GM19397 (cell line): ENCODE measurements around the gene NPIPA1.
A peak's percentile ranks its signal among the peaks of the same experiment; 100 is the strongest.
"Not testable (repeated sequence)": the region's sequence is repeated elsewhere in the genome, so short reads cannot be mapped to it uniquely, and the experiment has no call there.

Source experiments
- ATAC-seq: cut with Tn5 transposase; IDR thresholded peaks from one replicate; pipeline ENCODE4 v1.9.1; 2021; ENCODE audit warnings: mild to moderate bottlenecking, moderate library complexity; ENCODE audit not compliant: unreplicated experiment

The NPIPA1 gene

DNA sequence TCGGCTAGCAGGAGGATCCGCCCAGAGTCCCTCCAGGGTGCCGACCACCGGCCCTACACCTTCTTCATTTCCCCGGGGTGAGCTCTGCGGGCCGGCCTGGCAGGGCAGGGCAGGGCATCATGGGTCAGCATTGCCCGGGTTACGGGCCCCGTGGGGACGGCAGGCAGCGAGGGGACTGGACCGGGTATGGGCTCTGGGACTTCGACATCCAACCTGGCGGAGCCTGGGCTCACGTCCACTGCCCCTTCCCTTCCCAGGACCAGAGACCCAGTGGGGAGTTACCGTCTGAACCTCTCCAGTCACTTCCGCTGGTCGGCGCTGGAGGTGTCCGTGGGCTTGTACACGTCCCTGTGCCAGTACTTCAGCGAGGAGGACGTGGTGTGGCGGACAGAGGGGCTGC, 7.0 kb upstream of the NPIPA1 start:
- ATAC-seq: not testable (repeated sequence)

DNA sequence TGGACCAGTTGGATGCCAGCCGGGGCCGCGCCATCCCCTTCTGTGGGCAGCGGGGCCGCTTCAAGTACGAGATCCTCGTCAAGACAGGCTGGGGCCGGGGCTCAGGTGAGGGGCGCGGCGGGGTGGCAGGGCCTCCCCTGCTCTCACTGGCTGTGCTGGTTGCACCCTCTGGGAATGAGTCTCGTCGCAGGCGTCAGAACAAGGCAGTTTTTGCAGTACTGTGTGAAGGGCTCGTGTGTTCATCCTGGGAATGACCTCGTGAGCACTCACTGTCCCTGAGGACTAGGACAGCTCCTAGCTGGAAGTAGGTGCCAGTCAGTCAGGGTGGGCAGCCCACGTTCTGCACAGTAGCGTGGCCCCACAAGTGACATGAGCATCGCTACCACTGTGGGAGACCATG, 6.3 kb upstream of the NPIPA1 start:
- not testable (repeated sequence) for ATAC-seq

- ATAC-seq: not testable (repeated sequence)
Measured at GRCh38 chr16:14932581-14933375, 4.5 kb upstream of the NPIPA1 start.

- ATAC-seq: not testable (repeated sequence)
Measured at GRCh38 chr16:14937994-14938393, 751 bp downstream of the NPIPA1 start.

GRCh38 chr16:14942686-14943085, 5.4 kb downstream of the NPIPA1 start:
- ATAC-seq: not testable (repeated sequence)

DNA sequence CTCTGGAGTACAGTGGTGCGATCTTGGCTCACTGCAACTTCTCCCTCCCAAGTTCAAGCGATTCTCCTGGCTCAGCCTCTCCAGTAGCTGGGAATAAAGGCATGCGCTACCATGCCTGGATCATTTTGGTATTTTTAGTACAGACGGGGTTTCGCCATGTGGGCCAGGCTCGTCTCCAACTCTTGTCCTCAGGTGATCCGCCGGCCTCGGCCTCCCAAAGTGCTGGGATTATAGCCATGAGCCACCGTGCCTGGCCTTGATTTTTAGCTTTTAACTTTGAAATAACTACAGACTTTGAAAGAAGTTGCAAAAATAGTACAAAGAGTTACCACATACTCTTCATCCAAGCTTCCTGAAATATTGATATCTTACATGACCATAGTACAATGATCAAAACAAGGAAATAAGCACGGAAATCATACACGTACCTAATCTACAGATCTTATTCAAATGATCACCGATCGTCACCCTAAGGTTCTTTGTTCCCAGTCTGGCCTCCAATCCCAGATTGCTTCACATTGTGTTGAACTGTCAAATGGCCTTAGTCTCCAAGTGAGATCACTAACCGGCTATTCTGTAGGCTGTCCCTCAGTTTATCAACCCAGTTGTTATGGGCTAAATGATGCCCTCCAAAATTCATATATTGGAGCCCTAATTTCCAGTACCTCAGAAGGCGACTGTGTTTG, 18.4 kb downstream of the NPIPA1 start:
- no peak for ATAC-seq

GRCh38 chr16:14957576-14958322, 20.5 kb downstream of the NPIPA1 start:
- ATAC-seq: no peak

DNA sequence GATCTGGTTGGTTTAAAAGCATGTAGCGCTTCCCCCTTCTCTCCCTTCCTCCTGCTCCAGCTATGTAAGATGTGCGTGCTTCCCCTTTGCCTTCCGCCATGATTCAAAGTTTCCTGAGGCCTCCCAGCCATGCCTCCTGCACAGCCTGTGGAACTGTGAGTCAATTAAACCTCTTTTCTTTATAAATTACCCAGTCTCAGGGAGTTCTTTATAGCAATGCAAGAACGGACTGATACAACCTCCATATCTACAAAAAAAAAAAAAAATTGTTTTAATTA, 21.0 kb downstream of the NPIPA1 start:
- ATAC-seq: no peak

- no peak for ATAC-seq
Measured at GRCh38 chr16:14958970-14959369, 21.7 kb downstream of the NPIPA1 start.

DNA sequence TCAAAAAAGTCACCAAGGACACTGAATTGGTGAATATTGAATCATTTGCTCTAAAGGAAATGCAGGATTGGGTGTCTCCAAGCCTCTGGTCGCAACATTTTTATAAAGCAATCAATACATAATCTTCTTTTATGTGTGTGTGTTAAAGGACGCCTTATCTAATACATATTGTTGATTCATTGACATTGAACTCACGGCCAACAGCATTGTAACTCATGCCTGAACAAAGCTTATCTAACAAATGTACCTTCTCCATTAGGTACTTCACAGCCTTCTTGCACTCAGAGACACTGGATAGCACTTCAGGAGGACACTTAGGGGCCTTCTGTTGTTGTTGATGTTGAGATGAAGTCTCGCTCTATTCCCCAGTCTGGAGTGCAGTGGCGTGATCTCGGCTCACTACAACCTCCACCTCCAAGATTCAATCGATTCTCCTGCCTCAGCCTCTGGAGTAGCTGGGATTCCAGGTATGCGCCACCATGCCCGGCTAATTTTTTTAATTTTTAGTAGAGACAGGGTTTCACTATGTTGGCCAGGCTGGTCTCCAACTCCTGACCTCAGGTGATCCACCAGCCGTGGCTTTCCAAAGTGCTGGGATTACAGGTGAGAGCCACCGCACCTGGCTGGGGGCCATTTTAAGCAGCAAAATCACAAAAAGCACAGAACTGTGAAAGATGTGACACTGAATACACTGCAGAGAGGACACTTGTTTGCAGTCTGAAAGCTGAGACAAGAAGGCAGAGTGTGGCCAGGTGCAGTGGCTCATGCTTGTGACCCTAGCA, 24.4 kb downstream of the NPIPA1 start:
- no peak for ATAC-seq

DNA sequence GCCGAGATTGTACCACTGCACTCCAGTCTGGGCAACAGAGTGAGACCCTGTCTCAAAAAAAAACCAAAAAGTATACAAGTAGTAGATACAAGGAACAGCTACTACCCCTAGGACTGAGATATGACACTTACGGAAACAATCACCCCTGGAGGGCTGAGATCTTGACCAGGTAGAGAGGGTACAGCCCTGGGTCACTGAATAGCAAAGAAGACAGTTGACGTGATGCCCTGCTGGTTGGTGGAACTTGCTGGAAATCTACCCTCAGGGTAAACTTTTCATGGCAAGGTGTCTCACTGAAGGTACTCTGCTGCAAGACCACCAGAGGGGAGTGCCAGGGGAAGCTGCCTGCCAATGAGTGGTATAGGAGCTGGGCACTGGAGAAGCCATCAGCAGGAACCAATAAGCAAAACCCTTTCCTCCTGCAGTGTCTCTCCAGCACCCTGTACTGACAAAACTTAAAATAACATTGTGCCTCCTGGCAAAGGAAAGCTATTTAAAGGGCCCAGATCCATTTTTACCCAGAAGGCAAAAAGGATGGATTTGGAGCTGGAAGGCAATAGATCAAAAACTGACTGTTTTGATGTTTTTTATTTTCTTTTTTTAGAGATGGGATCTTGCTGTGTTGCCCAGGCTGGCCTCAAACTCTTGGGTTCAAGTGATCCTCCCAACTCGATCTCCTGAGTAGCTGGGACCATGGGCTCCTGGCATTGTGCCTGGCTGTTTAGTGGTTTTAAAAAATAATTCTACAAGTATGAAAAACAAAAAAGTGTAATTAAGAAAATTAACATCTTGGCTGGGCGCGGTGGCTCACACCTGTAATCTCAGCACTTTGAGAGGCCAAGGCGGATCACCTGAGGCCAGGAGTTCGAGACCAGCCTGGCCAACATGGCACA, 26.3 kb downstream of the NPIPA1 start:
- ATAC-seq: no peak

DNA sequence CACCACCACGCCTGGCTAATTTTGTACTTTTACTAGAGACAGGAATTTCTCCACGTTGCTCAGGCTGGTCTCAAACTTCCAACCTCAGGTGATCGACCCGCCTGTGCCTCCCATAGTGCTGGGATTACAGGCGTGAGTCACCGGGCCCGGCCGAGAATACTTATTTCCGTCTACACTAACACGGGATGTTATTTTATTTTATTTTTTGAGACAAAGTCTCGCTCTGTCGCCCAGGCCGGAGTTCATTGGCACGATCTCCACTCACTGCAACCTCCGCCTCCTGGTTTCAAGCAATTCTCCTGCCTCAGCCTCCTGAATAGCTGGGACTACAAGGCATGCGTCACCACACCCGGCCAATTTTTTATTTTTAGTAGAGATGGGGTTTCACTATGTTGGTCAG, 28.1 kb downstream of the NPIPA1 start:
- ATAC-seq: no peak

DNA sequence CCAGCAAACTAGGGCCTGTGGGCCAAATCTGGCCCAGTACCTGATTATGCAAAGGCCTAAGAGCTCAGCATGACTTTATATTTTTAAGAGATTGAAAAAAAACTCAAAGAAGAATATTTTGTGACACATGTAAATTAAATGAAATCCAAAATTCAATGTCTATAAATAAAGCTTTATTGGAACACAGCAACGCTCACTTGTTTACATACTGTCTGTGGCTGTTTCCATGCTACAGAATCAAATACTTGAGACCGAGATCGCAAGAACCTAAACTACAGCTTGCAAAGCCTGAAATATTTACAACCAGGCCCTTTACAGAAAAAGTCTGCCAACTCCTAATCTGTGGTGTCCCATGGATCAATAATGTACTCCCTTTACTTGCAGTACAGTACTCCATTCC, 32.6 kb downstream of the NPIPA1 start:
- ATAC-seq: not testable (repeated sequence)

DNA sequence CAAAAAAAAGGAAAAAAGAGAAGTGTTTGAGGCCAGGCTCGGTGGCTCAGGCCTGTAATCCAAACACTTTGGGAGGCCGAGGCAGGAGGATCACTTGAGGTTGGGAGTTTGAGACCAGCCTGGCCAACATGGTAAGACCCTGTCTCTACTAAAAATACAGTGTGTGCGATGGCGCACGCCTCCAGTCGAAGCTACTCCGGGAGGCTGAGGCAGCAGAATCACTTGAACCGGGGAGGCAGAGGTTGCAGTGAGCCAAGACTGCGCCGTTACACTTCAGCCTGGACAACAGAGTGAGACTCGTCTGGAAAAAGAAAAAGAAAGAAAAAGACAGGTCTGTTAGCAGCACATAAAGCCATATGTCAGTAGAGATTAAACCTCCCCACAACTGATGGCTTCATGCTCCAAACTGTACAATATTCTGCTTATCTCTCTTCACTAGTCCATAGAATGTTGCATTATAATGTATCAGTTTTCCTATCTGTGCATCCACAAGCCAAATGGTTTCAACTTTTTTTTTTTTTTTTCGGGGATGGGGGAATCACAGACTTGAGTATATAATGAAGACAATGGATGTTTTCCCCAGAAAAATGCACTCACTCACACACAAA, 34.5 kb downstream of the NPIPA1 start:
- ATAC-seq: not testable (repeated sequence)

DNA sequence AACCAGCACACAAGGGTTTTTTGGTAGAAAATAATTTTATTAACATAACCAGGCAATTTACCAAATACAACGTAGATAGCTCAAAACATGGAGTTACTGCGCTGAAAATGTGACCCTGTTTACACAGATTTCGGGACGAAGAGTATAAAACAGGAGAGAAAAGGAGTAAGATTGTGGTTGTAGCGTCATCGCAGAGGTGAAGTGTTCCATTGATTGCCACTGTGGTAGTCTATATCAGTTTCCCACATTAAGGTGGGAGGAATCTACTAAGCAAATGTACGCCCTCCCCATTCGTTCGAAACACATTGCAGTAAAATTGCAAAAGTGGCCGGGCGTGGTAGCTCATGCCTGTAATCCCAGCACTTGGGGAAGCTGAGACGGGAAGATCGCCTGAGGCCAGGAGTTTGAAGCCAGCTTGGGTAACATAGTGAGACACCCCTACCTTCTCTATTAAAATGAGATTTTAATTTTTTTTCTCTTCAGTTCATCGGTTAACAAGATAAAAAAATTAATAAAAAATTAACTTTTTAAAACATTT, 36.6 kb downstream of the NPIPA1 start:
- not testable (repeated sequence) for ATAC-seq

DNA sequence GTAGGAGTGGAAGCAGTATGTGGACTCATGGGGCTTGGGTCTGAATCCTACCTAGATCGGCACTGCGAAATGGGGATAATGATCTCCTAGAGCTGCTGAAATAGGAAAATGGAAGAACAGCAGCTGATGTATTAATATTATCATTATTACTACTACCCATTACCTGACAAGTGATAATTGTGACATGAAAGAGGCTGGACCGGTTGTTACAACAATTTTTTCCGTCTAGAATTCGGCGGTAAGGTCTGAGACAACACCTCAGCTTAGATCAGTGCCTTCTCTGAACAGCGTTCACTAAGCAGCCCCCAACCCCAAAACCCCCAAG, 37.0 kb downstream of the NPIPA1 start:
- ATAC-seq: not testable (repeated sequence)

GRCh38 chr16:14974656-14975417, 37.6 kb downstream of the NPIPA1 start, which contains the start of gene PDXDC1:
TSS of gene PDXDC1 (plus strand) at chr16:14975026. CDS start at chr16:14975200, 174 bp downstream.
- ATAC-seq: peak; percentile 94

DNA sequence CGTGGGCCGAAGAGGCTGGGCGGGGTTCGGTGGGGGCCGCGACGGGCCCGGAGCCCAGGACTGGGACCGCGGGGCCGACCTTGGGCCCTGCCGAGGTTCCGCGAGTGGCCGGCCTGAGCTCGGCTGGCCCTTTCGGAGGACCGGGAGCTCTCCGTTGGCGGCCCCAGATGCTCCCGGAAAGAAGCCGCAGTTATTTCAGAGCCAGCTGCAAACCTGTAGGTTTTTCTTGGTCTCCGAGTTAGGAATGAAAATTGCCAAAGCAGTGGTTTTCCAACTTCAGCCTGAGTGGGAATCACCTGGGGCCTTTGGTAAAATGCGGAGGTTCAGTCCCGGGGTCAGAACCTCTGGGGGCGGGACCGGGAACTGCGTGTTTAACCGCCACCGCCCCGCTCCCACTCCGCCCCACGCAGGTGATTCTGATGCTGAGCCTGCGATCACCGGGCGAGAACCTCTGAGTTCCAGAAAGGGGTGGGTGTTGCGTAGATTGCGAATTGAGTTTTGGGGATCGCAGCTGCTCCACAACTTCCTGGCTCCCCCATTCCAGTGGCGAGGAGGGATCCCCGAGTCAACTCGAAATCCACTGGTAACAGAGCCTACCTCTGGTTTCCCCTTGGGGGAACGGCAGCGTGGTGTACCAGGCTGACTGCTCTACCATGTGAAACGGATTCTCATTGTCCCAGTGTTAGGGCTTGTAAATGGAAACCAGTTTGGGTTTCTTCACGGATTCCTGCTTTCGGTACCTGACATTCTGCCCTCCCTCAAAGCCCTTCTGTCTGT, 38.4 kb downstream of the NPIPA1 start:
- peak; percentile 11 for ATAC-seq
